LNCaP clone FGC (cell line): ENCODE data around the gene ALG12.
A peak's percentile ranks its signal among the peaks of the same experiment; 100 is the strongest.
"Not testable (repeated sequence)": the region's sequence is repeated elsewhere in the genome, so short reads cannot be mapped to it uniquely, and the experiment has no call there.

Experiments used
- DNase-seq: peaks from one replicate; pipeline ENCODE4 v3.0.0-alpha.2; 2011; ENCODE audit warnings: low read depth
- H3K4me3 ChIP-seq: 2 replicates; pipeline ENCODE4 v1.5.1; 2011; ENCODE audit warnings: mild to moderate bottlenecking, low read depth, low read length, control low read depth
- TF ChIP-seq, protein P1 (sequence below): IDR thresholded peaks from 2 replicates; pipeline ENCODE4 v1.5.1; 2012; ENCODE audit warnings: mild to moderate bottlenecking; ENCODE audit not compliant: control insufficient read depth, insufficient read depth; ENCODE audit errors: extremely low read depth

ALG12 gene

DNA sequence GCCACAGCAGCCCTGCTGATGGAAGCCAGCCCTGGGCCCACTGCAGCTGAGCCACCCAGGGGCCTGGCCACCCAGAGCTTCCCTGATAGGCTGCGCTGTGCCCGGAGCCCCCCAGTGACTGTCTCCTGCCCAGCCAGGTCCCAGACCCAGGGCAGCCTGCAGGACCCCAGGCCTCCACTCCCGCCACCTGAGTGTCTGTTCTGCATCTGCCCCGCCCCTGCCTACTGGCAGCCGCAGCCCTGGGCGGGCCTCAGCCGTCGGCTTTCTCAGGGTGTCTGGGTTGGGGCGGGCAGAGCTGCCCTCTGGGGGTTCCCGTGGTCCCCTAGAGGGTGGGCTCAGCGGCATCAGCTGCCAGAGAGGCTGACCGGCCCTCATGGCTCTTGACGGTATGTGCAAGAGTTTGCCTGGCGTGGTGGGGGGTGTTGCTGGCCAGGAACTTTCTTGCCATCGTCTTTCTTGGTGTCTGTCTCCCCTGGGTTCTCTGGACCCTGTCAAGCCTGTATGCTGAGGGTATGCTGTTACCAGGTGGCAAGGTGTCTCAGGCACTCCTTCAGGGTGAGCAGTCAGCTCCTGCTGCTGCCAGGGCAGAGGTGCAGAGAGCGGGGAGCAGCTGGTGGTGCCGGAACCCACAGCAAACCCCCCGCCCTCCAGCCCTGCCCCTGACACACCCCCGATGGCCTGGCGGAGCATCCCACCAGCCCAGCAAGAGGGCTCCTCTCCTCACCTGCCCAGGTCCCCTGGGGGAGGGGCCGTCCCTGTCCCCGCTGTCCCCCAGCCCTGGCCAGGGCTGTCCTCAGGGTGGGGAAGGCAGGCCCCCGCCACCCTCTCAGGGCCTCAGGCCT is 30.1 kb upstream of the ALG12 start:
- TF ChIP-seq, protein P1, sequence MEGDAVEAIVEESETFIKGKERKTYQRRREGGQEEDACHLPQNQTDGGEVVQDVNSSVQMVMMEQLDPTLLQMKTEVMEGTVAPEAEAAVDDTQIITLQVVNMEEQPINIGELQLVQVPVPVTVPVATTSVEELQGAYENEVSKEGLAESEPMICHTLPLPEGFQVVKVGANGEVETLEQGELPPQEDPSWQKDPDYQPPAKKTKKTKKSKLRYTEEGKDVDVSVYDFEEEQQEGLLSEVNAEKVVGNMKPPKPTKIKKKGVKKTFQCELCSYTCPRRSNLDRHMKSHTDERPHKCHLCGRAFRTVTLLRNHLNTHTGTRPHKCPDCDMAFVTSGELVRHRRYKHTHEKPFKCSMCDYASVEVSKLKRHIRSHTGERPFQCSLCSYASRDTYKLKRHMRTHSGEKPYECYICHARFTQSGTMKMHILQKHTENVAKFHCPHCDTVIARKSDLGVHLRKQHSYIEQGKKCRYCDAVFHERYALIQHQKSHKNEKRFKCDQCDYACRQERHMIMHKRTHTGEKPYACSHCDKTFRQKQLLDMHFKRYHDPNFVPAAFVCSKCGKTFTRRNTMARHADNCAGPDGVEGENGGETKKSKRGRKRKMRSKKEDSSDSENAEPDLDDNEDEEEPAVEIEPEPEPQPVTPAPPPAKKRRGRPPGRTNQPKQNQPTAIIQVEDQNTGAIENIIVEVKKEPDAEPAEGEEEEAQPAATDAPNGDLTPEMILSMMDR, result no peak
- peak overlapping the region; percentile 30 for H3K4me3 ChIP-seq
- no peak for DNase-seq

DNA sequence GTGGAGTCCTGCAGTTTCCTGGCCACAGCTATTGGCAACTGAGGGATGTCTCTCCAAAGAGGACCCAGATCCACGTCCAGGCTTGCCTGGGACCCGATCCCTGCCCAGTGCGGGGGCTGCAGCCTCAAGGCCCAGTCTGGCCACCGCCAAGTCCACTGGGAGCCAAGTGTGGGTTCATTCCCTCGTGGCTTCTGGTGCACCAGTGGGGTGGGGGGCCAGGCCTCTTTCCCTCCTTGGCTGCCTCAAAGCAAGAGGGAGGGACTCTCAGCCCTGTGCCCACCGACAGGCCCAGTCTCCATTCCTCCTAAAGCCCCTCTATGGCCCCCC is 29.0 kb upstream of the ALG12 start:
- no peak for DNase-seq

DNA sequence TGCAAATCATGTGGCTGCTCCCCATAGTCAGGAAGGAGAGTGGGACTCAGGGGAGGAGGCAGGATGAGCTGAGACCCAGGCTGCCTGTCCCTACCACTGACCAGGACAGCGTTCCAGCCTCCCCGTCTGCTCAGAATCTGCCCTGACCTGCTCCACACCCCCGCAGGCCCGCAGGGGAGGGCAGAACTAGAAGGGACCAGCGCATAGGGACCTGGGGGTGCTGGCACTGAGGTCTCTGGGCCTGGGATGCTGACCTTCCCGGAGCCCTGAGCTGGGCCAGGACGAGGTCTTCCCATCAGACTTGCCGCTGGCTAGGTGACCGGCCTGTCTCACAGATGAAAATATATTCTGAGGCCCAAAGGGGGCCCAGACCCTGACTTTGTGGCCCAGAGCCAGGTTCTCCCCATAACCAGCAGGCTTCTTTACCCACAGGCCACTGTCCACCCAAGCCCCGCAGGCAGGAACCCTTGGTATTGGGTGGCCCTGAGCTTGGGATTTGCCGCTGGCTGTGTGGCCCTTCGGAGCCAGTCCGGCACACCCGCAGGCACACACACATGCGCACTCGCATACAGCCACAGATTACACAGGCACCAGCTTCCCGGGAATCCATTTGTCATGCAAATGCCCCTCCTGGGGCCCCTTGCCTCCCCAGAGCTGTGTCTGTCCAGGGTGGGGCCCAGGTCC is 28.5 kb upstream of the ALG12 start:
- DNase-seq, result no peak
- H3K4me3 ChIP-seq, result no peak overlapping the region
- TF ChIP-seq, protein P1, result no peak

More for the DNA sequence above, 29.0 kb upstream of the ALG12 start:
- no peak overlapping the region for H3K4me3 ChIP-seq
- TF ChIP-seq, protein P1, result no peak

DNA sequence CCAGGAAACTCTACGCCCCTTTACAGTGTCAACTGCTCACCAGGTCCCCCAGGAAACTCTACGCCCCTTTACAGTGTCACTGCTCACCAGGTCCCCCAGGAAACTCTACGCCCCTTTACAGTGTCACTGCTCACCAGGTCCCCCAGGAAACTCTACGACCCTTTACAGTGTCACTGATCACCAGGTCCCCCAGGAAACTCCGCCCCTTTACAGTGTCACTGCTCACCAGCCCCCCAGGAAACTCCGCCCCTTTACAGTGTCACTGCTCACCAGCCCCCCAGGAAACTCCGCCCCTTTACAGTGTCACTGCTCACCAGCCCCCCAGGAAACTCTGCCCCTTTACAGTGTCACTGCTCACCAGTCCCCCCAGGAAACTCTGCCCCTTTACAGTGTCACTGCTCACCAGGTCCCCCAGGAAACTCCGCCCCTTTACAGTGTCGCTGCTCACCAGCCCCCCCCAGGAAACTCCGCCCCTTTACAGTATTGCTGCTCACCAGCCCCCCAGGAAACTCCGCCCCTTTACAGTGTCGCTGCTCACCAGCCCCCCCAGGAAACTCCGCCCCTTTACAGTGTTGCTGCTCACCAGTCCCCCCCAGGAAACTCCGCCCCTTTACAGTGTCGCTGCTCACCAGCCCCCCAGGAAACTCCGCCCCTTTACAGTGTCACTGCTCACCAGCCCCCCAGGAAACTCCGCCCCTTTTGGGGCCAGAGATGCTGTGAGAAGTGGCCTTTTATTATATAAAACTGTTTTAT is 27.0 kb upstream of the ALG12 start:
- H3K4me3 ChIP-seq, DNase-seq: not testable (repeated sequence)

DNA sequence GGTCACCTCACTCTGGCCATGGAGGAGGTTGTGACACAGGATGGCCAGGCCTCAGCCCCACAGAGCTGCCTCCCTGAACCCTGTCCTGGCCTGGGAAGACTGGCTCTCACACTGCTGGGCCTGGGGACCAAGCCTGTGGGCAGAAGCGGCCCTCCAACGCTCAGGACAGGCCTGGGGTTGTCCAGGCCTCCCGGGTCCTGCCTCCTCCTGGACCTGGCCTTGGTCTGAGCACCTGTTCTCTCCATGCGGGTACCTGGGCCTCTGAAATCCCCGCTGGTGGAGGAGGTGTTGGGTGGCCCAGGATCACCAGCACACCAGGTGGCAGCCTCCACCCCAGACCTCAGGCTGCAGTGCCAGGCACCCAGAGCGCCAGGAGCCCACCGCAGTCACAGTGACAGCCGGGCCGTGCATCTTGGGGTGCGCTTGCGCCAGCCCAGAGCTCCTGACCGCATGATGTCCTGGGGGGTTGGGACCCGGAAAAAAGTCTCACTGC is 26.2 kb upstream of the ALG12 start:
- DNase-seq, result no peak
- no peak overlapping the region for H3K4me3 ChIP-seq
- TF ChIP-seq, protein P1, result no peak

DNA sequence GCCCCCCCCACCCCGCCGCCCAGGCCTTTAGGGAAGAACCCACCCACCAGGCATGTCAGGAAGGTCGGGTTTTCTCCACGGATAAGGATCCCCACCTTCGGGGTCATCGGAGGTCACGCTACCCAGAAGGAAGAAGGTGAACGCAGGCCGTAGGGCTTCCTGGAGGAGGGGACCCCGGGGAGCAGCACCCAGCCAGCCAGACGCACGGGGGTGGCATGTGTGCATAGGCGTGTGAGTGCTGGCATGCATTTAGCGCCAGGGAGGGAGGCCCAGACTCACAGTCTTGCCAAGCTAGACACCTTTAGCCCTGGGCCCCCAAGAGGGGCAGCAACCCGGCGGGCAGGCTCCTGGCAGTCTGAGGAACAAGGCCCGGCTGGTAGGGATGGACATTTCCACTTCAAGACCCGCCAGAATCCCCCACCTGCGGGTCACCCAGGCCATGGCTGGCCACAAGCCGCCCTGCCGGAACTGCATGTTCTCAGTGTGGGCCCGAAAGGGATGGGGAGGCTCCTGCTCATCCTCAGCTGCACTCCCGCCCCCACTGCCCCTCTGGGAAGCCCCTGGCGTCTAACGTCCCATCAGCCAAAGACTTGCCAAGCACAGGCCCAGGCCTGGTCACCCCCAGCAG is 25.6 kb upstream of the ALG12 start:
- TF ChIP-seq, protein P1, result no peak

DNA sequence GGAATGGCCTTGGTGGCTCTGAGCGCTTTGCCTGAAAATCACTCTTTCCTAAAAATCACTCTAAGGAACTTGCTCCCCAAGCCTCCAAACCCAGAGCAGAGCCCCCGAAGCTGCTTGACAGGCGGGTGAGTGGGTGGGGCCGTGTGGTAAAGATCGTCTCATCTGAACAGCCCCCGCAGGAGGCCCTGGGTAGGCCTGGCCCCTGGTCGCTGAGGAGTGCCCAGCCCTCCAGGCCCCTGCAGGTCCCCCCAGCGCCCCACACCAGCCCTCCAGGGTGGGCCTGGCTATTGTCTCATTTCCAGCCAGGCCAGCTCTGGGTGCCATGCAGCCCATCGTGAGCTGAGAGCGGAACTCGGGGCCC is 25.1 kb upstream of the ALG12 start:
- H3K4me3 ChIP-seq, result no peak overlapping the region
- no peak for DNase-seq
- TF ChIP-seq, protein P1, result no peak

More for the DNA sequence above, 25.6 kb upstream of the ALG12 start:
- no peak overlapping the region for H3K4me3 ChIP-seq
- DNase-seq, result no peak
